ENCODE data around the gene CD1D.
"Not testable (repeated sequence)": the region's sequence is repeated elsewhere in the genome, so short reads cannot be mapped to it uniquely, and the experiment has no call there.

The CD1D gene

DNA sequence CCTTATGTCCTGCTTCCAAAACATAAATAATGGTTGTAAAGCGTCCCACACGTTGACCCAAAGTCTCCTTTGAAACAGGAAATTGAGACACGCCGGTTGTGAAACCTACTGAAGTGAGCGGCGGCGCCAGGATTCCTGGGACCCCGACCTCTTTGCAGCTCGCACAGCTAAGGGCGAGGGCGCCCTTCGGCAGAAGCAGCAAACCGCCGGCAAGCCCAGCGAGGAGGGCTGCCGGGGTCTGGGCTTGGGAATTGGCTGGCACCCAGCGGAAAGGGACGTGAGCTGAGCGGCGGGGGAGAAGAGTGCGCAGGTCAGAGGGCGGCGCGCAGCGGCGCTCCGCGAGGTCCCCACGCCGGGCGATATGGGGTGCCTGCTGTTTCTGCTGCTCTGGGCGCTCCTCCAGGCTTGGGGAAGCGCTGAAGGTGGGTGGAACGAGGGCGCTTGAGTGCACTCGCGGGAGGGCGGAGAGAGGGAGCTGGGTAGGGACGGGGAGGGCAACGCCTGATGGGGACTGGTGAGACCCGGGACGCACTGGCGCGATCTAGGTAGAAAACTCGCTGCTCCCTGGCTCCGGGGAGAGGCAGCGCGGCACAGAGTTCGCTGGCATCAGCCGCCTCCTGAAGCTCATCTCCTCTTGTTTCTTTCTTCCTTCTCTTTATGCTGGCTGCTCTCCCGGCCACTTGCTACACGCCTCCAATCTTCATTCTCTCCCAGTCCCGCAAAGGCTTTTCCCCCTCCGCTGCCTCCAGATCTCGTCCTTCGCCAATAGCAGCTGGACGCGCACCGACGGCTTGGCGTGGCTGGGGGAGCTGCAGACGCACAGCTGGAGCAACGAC lies at the start of gene CD1D:
Gene CD1D (plus strand): TSS at position 155 of the 836 bp plus-strand sequence. CDS start 207 bp downstream, at position 362.
- DNase-seq (ENCODE audit: low read depth in 2 of 2): no peak

GRCh38 chr1:158131217-158131616 lies 49.5 kb upstream of the CD1D start:
- DNase-seq (ENCODE audit: low read depth in 2 of 2): no peak

GRCh38 chr1:158140764-158141192 lies 39.9 kb upstream of the CD1D start:
- no peak for DNase-seq (ENCODE audit: low read depth in 2 of 2)

GRCh38 chr1:158145173-158145719 lies 35.4 kb upstream of the CD1D start:
- DNase-seq (ENCODE audit: low read depth in 2 of 2): no peak

DNA sequence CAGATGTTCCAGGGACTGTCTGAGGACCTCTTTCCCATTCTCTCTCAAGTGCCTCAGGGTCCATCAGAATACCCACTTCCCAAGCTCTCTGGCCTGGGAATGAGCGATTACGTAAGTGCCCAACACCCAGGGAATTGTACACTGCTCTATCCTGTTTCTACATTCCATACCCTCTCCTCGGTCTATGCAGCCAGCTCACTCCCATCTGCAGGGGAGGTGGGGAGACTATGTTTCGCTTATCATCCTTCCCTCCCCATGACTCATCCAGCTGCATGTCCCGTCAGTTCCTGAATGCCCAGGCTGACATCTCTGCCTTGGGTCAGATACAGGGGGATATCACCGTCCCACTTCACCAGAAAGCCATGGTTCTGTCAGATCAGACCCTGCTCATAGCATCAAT lies 34.5 kb upstream of the CD1D start:
- no peak for DNase-seq (ENCODE audit: low read depth in 2 of 2)

DNA sequence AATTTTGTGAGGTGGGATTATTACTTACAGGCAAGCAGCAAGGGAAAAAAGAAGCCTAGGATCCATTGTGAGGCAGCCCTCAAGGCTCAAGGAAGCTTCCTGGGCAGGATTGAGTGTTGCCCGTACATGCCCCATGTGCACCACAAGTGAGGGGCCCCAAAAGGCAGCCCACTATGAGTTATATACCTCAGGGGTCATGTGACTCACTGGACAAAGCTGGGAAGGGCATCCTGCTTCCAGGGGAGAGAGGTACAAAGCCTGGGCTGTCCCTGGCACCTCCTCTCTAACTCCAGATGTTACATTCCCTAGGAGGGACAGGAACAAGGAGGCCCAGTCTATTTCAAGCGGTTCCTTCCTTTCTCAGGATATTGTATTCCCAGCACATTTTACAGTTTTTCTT lies 34.0 kb upstream of the CD1D start:
- DNase-seq (ENCODE audit: low read depth in 2 of 2): no peak

DNA sequence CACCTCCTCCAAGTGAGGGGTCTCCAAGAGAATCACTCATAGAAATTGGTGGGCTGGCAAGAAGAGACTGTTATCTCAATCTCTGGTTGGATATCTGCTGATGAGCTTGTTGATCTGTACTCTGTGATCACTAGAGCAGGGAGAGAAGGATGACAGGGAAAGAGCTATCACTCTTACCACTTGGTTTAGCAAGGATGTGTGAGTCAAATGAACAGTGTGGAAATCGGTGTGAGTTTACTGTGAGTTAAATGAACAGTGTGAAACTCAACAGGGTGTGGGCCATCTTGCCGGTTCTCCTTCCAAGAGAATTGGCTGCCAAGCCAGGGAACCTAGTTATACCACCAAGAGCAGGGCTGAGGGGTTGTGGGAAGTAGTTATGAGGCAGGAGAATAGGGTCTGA lies 33.3 kb upstream of the CD1D start:
- no peak for DNase-seq (ENCODE audit: low read depth in 2 of 2)

- no peak for DNase-seq (ENCODE audit: low read depth in 2 of 2)
These were observed 32.8 kb upstream of the CD1D start for GRCh38 chr1:158147869-158148268.

DNA sequence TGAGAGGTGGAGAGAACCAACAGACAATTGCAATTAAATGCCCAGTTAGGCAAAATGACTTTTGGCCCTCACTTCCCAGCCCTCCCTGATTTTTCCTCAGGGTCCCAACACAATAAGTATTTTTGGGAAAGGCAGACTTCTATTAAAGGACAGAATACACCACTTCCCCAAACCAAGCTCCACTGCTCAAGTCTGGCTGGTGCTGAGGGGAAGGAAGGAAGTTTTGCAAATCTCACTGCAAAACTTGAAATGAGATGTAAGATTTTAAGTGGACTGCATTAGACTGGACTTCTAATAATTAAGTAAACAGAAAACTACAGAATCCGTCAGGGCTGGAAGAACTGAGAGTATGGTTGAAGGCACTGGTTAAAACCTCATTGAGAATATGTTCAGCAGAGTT lies 32.2 kb upstream of the CD1D start:
- no peak for DNase-seq (ENCODE audit: low read depth in 2 of 2)

DNA sequence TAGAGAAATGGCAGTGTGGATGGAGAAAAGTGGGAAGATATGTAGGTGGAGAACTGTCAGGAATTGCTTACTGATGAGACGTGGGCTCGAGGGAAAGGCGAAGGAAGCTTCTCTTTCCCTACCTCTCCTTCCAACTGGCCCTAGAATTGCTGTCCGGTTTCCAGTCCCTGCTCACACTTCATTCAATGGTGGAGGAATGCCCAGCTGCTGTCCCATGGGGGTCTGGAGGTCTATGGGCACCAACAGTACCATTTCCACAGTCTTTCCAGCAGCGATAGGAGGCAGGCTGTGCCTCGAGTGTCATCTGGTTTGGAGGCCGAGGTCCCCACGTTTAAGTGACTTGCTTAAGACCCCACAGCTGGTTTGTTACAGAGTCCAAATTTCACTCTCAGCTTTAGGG lies 31.5 kb upstream of the CD1D start:
- no peak for DNase-seq (ENCODE audit: low read depth in 2 of 2)

DNA sequence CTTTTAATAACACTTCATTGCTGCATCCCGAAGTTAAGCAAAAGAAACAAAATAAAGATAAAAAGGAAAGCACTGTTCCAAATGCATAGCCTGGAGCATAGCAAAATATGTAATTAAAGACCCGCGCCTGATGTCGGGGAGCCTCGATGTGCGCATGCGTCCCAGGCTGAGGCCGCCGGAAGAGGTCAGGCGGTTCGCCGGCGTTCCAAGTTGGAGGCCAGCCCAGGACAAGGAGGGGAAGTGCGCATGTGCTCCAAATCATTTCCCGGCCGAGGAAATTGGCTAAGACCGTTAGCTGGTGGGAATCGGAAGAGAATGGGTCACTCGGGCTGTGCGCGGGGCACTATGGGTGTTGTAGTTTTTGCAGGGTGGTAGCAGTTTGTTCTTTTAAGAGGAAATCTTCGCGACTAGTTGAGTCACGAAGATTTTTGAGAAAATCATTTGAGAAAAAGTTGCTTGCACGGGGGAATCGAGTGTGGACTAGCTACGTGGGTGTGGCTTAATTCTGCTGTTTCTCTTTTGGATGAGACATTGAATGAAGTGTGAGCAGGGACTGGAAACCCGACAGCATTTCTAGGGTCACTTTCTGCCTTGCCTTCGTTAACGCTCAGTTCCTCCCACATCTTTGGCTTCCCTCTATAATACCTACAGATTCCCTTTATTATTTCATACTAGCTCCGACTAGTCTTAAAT lies 31.0 kb upstream of the CD1D start:
- peak; percentile 90 to 91 for DNase-seq (ENCODE audit: low read depth in 2 of 2)

GRCh38 chr1:158150523-158150922 lies 30.2 kb upstream of the CD1D start:
- DNase-seq (ENCODE audit: low read depth in 2 of 2): no peak

- no peak for DNase-seq (ENCODE audit: low read depth in 2 of 2)
These were observed 27.5 kb upstream of the CD1D start for GRCh38 chr1:158153179-158153578.

GRCh38 chr1:158153746-158154444 lies 26.8 kb upstream of the CD1D start:
- no peak for DNase-seq (ENCODE audit: low read depth in 2 of 2)

DNA sequence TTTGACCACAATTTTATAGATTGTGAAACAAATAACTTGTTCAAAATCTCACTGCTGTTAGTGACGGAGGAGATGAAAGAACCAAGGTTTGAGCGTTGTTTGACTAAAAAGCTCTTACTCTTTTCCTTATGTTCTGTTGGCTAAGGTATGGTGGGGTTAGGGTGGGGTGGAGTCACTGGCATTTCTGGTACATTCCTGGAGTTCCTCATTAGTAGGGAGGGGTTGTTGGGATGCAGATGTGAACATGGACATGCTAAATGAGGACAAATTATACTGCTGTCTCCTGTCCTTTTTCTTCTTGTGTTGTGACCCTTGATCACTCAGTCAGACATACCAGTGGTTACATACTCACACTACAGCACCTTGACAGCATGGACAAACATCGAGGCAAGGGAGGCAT lies 26.2 kb upstream of the CD1D start:
- no peak for DNase-seq (ENCODE audit: low read depth in 2 of 2)

DNA sequence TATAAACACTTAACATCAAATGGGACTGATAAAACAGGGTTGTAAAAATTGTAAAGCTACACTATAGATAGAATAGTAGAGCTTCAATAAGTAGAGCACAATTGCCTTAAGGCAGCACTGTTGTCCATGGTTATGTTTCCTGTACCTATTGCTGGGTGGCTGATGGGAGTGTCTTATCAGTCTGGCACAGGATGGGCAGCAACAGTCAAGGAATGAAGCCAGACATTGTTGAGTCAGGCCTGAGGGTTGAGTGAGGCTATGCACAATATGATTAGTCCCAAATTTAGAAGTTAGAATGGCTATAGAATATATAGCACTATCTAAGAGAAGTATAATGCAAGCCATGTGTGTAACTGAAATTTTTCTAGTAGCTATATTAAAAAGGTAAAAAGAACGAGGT lies 25.0 kb upstream of the CD1D start:
- DNase-seq (ENCODE audit: low read depth in 2 of 2): no peak

GRCh38 chr1:158159597-158159996 lies 21.1 kb upstream of the CD1D start:
- no peak for DNase-seq (ENCODE audit: low read depth in 2 of 2)

- no peak for DNase-seq (ENCODE audit: low read depth in 2 of 2)
These were observed 19.2 kb upstream of the CD1D start for GRCh38 chr1:158161446-158161845.

DNA sequence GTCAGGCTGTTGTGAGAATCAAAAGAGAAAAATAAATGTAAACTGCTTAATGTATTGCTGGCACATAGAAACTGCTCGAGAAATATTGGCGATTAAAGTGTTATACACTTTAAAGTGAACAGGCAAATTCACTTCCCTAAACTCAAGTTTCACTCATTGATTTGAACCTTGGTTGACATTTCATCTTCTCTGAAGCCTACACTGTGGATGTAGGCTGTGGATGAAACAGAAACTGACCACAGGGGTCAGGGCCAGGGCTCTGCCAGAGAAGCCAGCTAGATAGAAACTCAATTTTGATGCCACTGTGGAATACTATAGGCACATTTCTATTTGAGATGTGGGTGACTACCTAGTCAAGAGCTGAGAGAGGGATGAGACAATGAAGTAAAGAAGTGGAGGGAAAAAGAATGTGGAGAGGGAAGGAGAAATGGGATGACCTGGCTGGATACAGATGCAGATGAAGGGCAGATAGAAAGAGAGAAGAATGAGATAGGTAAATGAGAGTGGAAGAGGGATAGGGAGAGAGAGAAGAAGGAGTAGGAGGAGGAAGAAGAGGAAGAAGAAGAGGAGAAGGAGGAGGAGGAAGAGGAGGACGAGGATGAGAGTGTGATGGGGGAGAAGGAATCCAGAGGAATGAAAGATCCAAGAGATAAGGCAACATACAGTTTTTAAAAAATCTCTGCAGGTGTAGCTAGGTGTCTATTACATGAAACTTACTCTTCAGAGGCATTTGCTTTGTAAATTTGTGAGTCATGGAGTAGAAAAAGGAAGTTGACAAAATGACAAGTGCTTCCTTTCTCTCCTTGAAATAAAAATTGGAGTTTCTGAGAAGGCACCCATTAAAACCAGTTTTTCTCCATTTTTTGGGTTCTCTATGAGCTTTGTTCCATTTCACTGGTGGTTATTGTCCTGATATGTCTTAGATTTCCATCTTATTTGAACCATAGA lies 17.4 kb upstream of the CD1D start:
- DNase-seq (ENCODE audit: low read depth in 2 of 2): no peak

- no peak for DNase-seq (ENCODE audit: low read depth in 2 of 2)
These were observed 11.6 kb upstream of the CD1D start for GRCh38 chr1:158169105-158169504.

GRCh38 chr1:158175915-158176314 lies 4.8 kb upstream of the CD1D start:
- not testable (repeated sequence) for DNase-seq (ENCODE audit: low read depth in 2 of 2)
